Neural cell (in vitro differentiated cells): ENCODE results near the gene UBE2N.

Experiments
- CTCF ChIP-seq: fragments of 450-650 bp; IDR thresholded peaks from 2 replicates; pipeline ENCODE4 v1.5.1; 2014; ENCODE audit warnings: antibody characterized with exemption, mild to moderate bottlenecking, moderate library complexity; ENCODE audit not compliant: poor library complexity, severe bottlenecking
- EZH2 ChIP-seq: fragments of 200-600, 300-800 bp; shearing (Covaris generic), sonication (generic); IDR thresholded peaks from 2 replicates; pipeline ENCODE4 v1.6.1; 2014; ENCODE audit warnings: antibody characterized with exemption, low read length, borderline replicate concordance, mild to moderate bottlenecking; ENCODE audit not compliant: insufficient read depth, poor library complexity, severe bottlenecking
- MXI1 ChIP-seq: fragments of 450-650 bp; conservative IDR thresholded peaks from 2 replicates; pipeline ENCODE4 v1.6.1; 2014; ENCODE audit warnings: antibody characterized with exemption, mild to moderate bottlenecking; ENCODE audit not compliant: poor library complexity, severe bottlenecking
- POLR2AphosphoS5 ChIP-seq: IDR thresholded peaks from 2 replicates; pipeline ENCODE4 v1.6.1; 2012
- TAF1 ChIP-seq: IDR thresholded peaks from 2 replicates; pipeline ENCODE4 v1.6.1; 2012; ENCODE audit warnings: low read depth

GRCh38 chr12:93373961-93374656, 67.6 kb downstream of the UBE2N start:
- TF ChIP-seq EZH2 = no peak
- TF ChIP-seq CTCF = no peak
- no peak for TF ChIP-seq MXI1
- TF ChIP-seq POLR2AphosphoS5 = no peak
- no peak for TF ChIP-seq TAF1
